Endothelial cell of umbilical vein (primary cell): ENCODE data around the gene SLC7A10.

ENCODE experiments used
- EZH2 ChIP-seq: IDR thresholded peaks from 2 replicates; pipeline ENCODE4 v1.6.1; 2012; ENCODE audit warnings: borderline replicate concordance, low read depth, mild to moderate bottlenecking, moderate library complexity, low read length, inconsistent platforms; ENCODE audit not compliant: severe bottlenecking
- FOS ChIP-seq: IDR thresholded peaks from 2 replicates; pipeline ENCODE4 v1.6.1; 2011; ENCODE audit warnings: mild to moderate bottlenecking, low read length, moderate library complexity, borderline replicate concordance; ENCODE audit not compliant: insufficient read depth
- JUN ChIP-seq: IDR thresholded peaks from 2 replicates; pipeline ENCODE4 v1.6.1; 2011; ENCODE audit warnings: borderline replicate concordance, low read depth; ENCODE audit not compliant: insufficient read length, insufficient read depth
- MYC ChIP-seq: IDR thresholded peaks from one replicate; pipeline ENCODE4 v1.6.1; 2011; ENCODE audit warnings: mild to moderate bottlenecking, low read depth, low read length
- POLR2A ChIP-seq: IDR thresholded peaks from 2 replicates; pipeline ENCODE4 v1.6.1; 2012; ENCODE audit warnings: low read depth, mild to moderate bottlenecking, control low read depth, low read length
- POLR2AphosphoS5 ChIP-seq: IDR thresholded peaks from 2 replicates; pipeline ENCODE4 v1.6.1; 2012; ENCODE audit warnings: low read depth, mild to moderate bottlenecking, control low read depth, low read length, moderate library complexity; ENCODE audit not compliant: insufficient read depth
- TF ChIP-seq, protein P1 (sequence below), 2 donors: IDR thresholded peaks; 1 replicate in 1 of 2; 2 replicates in 1 of 2; pipeline ENCODE4 v1.5.1; 2011; ENCODE audit warnings: low read length in 2 of 2, mild to moderate bottlenecking in 2 of 2, moderate library complexity in 2 of 2, control low read depth in 1 of 2, inconsistent platforms in 1 of 2, low read depth in 1 of 2; ENCODE audit not compliant: insufficient read depth in 1 of 2; ENCODE audit errors: extremely low read depth in 1 of 2
- TF ChIP-seq, protein P2 (sequence below): IDR thresholded peaks from 2 replicates; pipeline ENCODE4 v1.6.1; 2011; ENCODE audit not compliant: insufficient read depth, insufficient read length

DNA sequence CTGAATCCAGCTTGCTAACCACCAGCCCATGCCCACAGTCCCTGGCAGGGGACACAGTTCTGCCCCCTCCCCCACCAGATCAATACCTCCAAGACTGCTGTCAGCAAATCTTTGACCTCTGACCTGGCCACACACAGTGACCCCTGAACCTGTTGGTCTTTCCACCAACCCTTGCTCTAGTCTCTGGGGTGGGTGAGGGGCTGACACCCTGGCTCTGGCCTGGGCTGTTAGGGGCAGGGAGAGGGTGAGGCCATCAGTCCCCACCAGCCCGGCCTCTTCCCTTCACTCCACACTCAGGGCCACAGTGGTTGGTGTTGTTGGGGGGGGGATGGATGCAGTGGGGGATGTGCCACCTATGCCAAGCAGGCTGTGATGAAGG is 21.8 kb upstream of the SLC7A10 start:
- TF ChIP-seq, protein P1, sequence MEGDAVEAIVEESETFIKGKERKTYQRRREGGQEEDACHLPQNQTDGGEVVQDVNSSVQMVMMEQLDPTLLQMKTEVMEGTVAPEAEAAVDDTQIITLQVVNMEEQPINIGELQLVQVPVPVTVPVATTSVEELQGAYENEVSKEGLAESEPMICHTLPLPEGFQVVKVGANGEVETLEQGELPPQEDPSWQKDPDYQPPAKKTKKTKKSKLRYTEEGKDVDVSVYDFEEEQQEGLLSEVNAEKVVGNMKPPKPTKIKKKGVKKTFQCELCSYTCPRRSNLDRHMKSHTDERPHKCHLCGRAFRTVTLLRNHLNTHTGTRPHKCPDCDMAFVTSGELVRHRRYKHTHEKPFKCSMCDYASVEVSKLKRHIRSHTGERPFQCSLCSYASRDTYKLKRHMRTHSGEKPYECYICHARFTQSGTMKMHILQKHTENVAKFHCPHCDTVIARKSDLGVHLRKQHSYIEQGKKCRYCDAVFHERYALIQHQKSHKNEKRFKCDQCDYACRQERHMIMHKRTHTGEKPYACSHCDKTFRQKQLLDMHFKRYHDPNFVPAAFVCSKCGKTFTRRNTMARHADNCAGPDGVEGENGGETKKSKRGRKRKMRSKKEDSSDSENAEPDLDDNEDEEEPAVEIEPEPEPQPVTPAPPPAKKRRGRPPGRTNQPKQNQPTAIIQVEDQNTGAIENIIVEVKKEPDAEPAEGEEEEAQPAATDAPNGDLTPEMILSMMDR (IDR thresholded peaks at IDR 0.05; ENCODE audit: extremely low read depth in 1 of 2, insufficient read depth in 1 of 2, low read depth in 1 of 2, low read length in 2 of 2) = no peak
- TF ChIP-seq, protein P2, sequence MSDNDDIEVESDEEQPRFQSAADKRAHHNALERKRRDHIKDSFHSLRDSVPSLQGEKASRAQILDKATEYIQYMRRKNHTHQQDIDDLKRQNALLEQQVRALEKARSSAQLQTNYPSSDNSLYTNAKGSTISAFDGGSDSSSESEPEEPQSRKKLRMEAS = no peak
- TF ChIP-seq POLR2A = no peak
- no peak for TF ChIP-seq EZH2
- no peak for TF ChIP-seq POLR2AphosphoS5
- TF ChIP-seq FOS = no peak
- TF ChIP-seq MYC = no peak
- TF ChIP-seq JUN = no peak
